H1 (cell line): ENCODE data around the gene HSD17B3. TPM values are rescaled to one million over a fixed set of nuclear protein-coding genes. Genes with fewer than 3 reads are reported as not detected.

Experiments used
- CTCF ChIA-PET: fragments of 300-600 bp; sonication (Branson Sonifier 250); formaldehyde crosslinking; loops from one replicate; lab custom pipeline; 2021; ENCODE audit not compliant: partially characterized antibody; lab: Charles Lee
- POLR2A ChIA-PET: fragments of 300-600 bp; sonication (Branson Sonifier 250); formaldehyde crosslinking; loops from one replicate; lab custom pipeline; 2021; ENCODE audit warnings: inconsistent platforms; ENCODE audit not compliant: partially characterized antibody; lab: Charles Lee
- DNase-seq, 2 experiments: peaks; one replicate each; pipeline versions ENCODE4 v3.0.0 to v3.0.0-alpha.2; 2010 to 2022; ENCODE audit warnings: low spot score in 2 of 2, low read depth in 1 of 2, mixed read lengths in 1 of 2
- FAIRE-seq: peaks from 2 replicates; lab custom pipeline; 2011; peaks lifted over from hg19 to GRCh38; lab: Jason Lieb, UNC
- H2AFZ ChIP-seq: 2 replicates; pipeline ENCODE4 v1.8.1; 2012; ENCODE audit warnings: low read length, inconsistent platforms
- H2AK5ac ChIP-seq: 2 replicates; pipeline ENCODE4 v1.6.1; 2013; ENCODE audit warnings: low read depth, low read length
- H2BK120ac ChIP-seq: replicated peaks from 2 replicates; pipeline ENCODE3; 2013; ENCODE audit warnings: low read depth, low read length, inconsistent platforms
- H2BK12ac ChIP-seq: 2 replicates; pipeline ENCODE4 v1.6.1; 2013; ENCODE audit warnings: low read depth, low read length
- H2BK15ac ChIP-seq: 2 replicates; pipeline ENCODE4 v1.6.1; 2013; ENCODE audit warnings: low read length
- H2BK20ac ChIP-seq: 2 replicates; pipeline ENCODE4 v1.6.1; 2013; ENCODE audit warnings: low read length
- H2BK5ac ChIP-seq: 2 replicates; pipeline ENCODE4 v1.6.1; 2013; ENCODE audit warnings: low read depth, low read length
- H3K14ac ChIP-seq: 2 replicates; pipeline ENCODE4 v1.6.1; 2013; ENCODE audit warnings: inconsistent platforms; ENCODE audit not compliant: insufficient read length
- H3K18ac ChIP-seq: 2 replicates; pipeline ENCODE4 v1.6.1; 2013; ENCODE audit warnings: low read length; ENCODE audit errors: extremely low read depth
- H3K23ac ChIP-seq: 2 replicates; pipeline ENCODE4 v1.6.1; 2013; ENCODE audit warnings: inconsistent platforms; ENCODE audit not compliant: insufficient read length
- H3K23me2 ChIP-seq: 2 replicates; pipeline ENCODE4 v1.6.1; 2013; ENCODE audit warnings: low read depth, low read length
- H3K27ac ChIP-seq: 2 replicates; pipeline ENCODE4 v1.6.1; 2011; ENCODE audit warnings: low read depth, low read length, inconsistent platforms
- H3K27me3 ChIP-seq, 4 experiments: replicated peaks in 1 of 4; 1 replicate in 1 of 4; 2 replicates in 3 of 4; pipeline versions ENCODE4 v1.6.1 to v1.8.1; 2011 to 2013; ENCODE audit warnings: low read length in 3 of 4, mild to moderate bottlenecking in 3 of 4, inconsistent platforms in 2 of 4, mixed read lengths in 2 of 4, moderate library complexity in 1 of 4; ENCODE audit not compliant: control insufficient read depth in 3 of 4, insufficient read depth in 3 of 4; ENCODE audit errors: extremely low read depth in 1 of 4
- H3K36me3 ChIP-seq, 4 experiments: 2 replicates each; pipeline versions ENCODE4 v1.6.1 to v1.8.1; 2011 to 2013; ENCODE audit warnings: mild to moderate bottlenecking in 4 of 4, low read length in 3 of 4, moderate library complexity in 2 of 4, control low read depth in 1 of 4, inconsistent platforms in 1 of 4; ENCODE audit not compliant: insufficient read depth in 4 of 4, control insufficient read depth in 2 of 4
- H3K4ac ChIP-seq: replicated peaks from 2 replicates; pipeline ENCODE3; 2013; ENCODE audit warnings: low read length, low read depth, mixed read lengths, inconsistent platforms; ENCODE audit not compliant: insufficient read length
- H3K4me1 ChIP-seq, 4 experiments: replicated peaks in 1 of 4; 1 replicate in 1 of 4; 2 replicates in 3 of 4; pipeline versions ENCODE4 v1.6.1 to v1.8.1; 2011 to 2013; ENCODE audit warnings: low read length in 3 of 4, inconsistent platforms in 2 of 4, mixed read lengths in 1 of 4; ENCODE audit not compliant: insufficient read depth in 4 of 4, control insufficient read depth in 3 of 4
- H3K4me2 ChIP-seq, 2 experiments: 2 replicates each; pipeline versions ENCODE4 v1.6.1 to v1.8.1; 2011 to 2013; ENCODE audit warnings: low read depth in 2 of 2, low read length in 2 of 2, control low read depth in 1 of 2, inconsistent platforms in 1 of 2, mild to moderate bottlenecking in 1 of 2; ENCODE audit not compliant: insufficient read depth in 1 of 2
- H3K4me3 ChIP-seq, 4 experiments: fragments of 200-600, 300-600 bp in 1 of 4; sonication (generic), shearing (Covaris generic), sonication (Bioruptor Twin) in 1 of 4; 2 replicates each; pipeline versions ENCODE4 v1.5.1 to v1.8.1; 2011 to 2016; ENCODE audit warnings: low read length in 4 of 4, low read depth in 3 of 4, control low read depth in 2 of 4, inconsistent platforms in 2 of 4, mild to moderate bottlenecking in 2 of 4, mixed read lengths in 1 of 4, moderate library complexity in 1 of 4; ENCODE audit not compliant: insufficient read depth in 2 of 4; ENCODE audit errors: extremely low read depth in 1 of 4
- H3K56ac ChIP-seq: replicated peaks from 2 replicates; pipeline ENCODE3; 2013; ENCODE audit warnings: low read depth, mild to moderate bottlenecking, mixed read lengths, low read length, inconsistent platforms; ENCODE audit not compliant: insufficient read length
- H3K79me1 ChIP-seq: 2 replicates; pipeline ENCODE4 v1.6.1; 2013; ENCODE audit warnings: low read depth, low read length, control low read depth
- H3K79me2 ChIP-seq, 2 experiments: 2 replicates each; pipeline versions ENCODE4 v1.6.1 to v1.8.1; 2012 to 2013; ENCODE audit warnings: low read length in 2 of 2, mild to moderate bottlenecking in 2 of 2, inconsistent platforms in 1 of 2; ENCODE audit not compliant: insufficient read depth in 2 of 2, control insufficient read depth in 1 of 2
- H3K9ac ChIP-seq, 4 experiments: replicated peaks in 1 of 4; 1 replicate in 1 of 4; 2 replicates in 3 of 4; pipeline versions ENCODE4 v1.6.1 to v1.8.1; 2011 to 2013; ENCODE audit warnings: low read depth in 3 of 4, low read length in 3 of 4, control low read depth in 2 of 4, mild to moderate bottlenecking in 2 of 4, moderate library complexity in 2 of 4, inconsistent platforms in 1 of 4; ENCODE audit errors: extremely low read depth in 1 of 4
- H3K9me3 ChIP-seq, 2 experiments: 2 replicates each; pipeline versions ENCODE4 v1.6.1 to v1.8.1; 2012 to 2013; ENCODE audit warnings: mild to moderate bottlenecking in 2 of 2, moderate library complexity in 2 of 2, control low read depth in 1 of 2, inconsistent platforms in 1 of 2, low read depth in 1 of 2, low read length in 1 of 2, mixed read lengths in 1 of 2; ENCODE audit not compliant: insufficient read depth in 2 of 2
- H4K20me1 ChIP-seq, 2 experiments: replicated peaks in 1 of 2; 2 replicates each; pipeline versions ENCODE3 to v1.8.1; 2011 to 2013; ENCODE audit warnings: inconsistent platforms in 2 of 2, low read length in 2 of 2, mild to moderate bottlenecking in 1 of 2; ENCODE audit not compliant: insufficient read depth in 2 of 2, control insufficient read depth in 1 of 2
- H4K5ac ChIP-seq: 2 replicates; pipeline ENCODE4 v1.6.1; 2013; ENCODE audit warnings: low read length, low read depth, mixed read lengths, inconsistent platforms; ENCODE audit not compliant: insufficient read length
- H4K8ac ChIP-seq: 2 replicates; pipeline ENCODE4 v1.8.0; 2013; ENCODE audit warnings: mild to moderate bottlenecking, moderate library complexity, low read length, inconsistent platforms; ENCODE audit not compliant: insufficient read depth; ENCODE audit errors: extremely low read depth
- H4K91ac ChIP-seq: replicated peaks from 2 replicates; pipeline ENCODE3; 2013; ENCODE audit warnings: low read length, mixed read lengths, inconsistent platforms; ENCODE audit not compliant: insufficient read length
- CBX8 ChIP-seq: fragments of 300-800, 300-1000 bp; sonication (generic); IDR thresholded peaks from 2 replicates; pipeline ENCODE4 v1.7.1; 2016; ENCODE audit warnings: low read depth, low read length, borderline replicate concordance
- KDM5A ChIP-seq: fragments of 200-600 bp; IDR thresholded peaks from 2 replicates; pipeline ENCODE4 v1.7.1; 2012; ENCODE audit warnings: mild to moderate bottlenecking, low read length, inconsistent platforms, mixed read lengths
- SP4 ChIP-seq: IDR thresholded peaks from 2 replicates; pipeline ENCODE4 v1.6.1; 2012; ENCODE audit warnings: low read length, inconsistent platforms
- TEAD4 ChIP-seq: IDR thresholded peaks from 2 replicates; pipeline ENCODE4 v1.6.1; 2012; ENCODE audit warnings: low read depth, low read length, inconsistent platforms, mixed read lengths
- polyA plus RNA-seq, 7 experiments: library from polyadenylated mRNA; depleted of rRNA in 3 of 7; stranded (reverse) in 5 of 7; unstranded in 2 of 7; fragments of >200 nt in 5 of 7; fragments of 200-250 nt in 2 of 7; gene quantifications; 1 replicate in 5 of 7; 2 replicates in 1 of 7; 4 replicates in 1 of 7; pipeline versions ENCODE4 v1.2.1 to v1.2.3, GENCODE V29; 2011 to 2013; ENCODE audit warnings: missing spikeins in 2 of 7, mixed read lengths in 2 of 7
- total RNA-seq: library from RNA; stranded (reverse); fragmentation: NEBNext Ultra II Directional; extraction: Animal tissue kit (Norgen Biotek cat#: 25700); gene quantifications from 2 replicates; pipeline ENCODE4 v1.2.1, GENCODE V29; 2021
- TF ChIP-seq, protein P1 (sequence below): IDR thresholded peaks from 2 replicates; pipeline ENCODE4 v1.6.1; 2012; ENCODE audit warnings: low read length, inconsistent platforms

HSD17B3 gene
- total and polyA plus RNA-seq, 2 of the 8 experiments (the other 6 are each of a cell fraction or from before 2014, with no cell fraction given), result not detected

DNA sequence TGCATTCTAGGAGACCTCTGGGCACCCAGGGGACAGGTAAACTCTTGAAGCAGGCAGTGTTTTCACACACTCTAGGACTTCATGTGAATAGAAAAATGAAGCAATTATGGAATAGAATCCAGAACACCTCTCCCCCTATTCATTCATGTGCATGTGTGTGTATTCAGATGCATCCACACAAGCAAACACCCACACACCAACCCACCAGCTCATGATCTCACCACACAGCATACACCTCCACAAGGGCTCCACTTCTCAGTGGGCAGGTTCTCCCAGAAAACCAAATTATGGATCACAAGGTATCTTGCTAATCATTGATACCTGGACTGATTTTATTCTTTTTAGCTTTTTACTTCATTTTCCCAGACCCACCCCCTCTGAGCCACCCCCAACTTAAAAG, 21.2 kb upstream of the HSD17B3 start:
- CTCF ChIA-PET, result interaction anchor here (0.5 to 1.0 kb wide), 3 partner anchors 14 to 19 kb away, joined by 3 to 4 read pairs (median 3); no protein-coding TSS in a partner anchor
- no peak overlapping the region for H2BK12ac ChIP-seq
- H2BK5ac ChIP-seq, result no peak overlapping the region

More for the DNA sequence above, 21.2 kb upstream of the HSD17B3 start:
- H2AFZ ChIP-seq, result no peak overlapping the region
- H4K91ac ChIP-seq, result no peak overlapping the region
- H2BK15ac ChIP-seq, result no peak overlapping the region
- H2BK20ac ChIP-seq, result no peak overlapping the region
- H3K27me3 ChIP-seq, result no peaks in the 10 kb centered on the region
- H3K79me1 ChIP-seq, result no peaks in the 10 kb centered on the region
- H4K8ac ChIP-seq, result no peak overlapping the region
- H3K4me2 ChIP-seq, result no peak overlapping the region
- POLR2A ChIA-PET, result no interaction called here
- no peak for TF ChIP-seq KDM5A
- TF ChIP-seq SP4, result no peak
- TF ChIP-seq, protein P1, sequence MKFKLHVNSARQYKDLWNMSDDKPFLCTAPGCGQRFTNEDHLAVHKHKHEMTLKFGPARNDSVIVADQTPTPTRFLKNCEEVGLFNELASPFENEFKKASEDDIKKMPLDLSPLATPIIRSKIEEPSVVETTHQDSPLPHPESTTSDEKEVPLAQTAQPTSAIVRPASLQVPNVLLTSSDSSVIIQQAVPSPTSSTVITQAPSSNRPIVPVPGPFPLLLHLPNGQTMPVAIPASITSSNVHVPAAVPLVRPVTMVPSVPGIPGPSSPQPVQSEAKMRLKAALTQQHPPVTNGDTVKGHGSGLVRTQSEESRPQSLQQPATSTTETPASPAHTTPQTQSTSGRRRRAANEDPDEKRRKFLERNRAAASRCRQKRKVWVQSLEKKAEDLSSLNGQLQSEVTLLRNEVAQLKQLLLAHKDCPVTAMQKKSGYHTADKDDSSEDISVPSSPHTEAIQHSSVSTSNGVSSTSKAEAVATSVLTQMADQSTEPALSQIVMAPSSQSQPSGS, result no peak
- no peak for TF ChIP-seq TEAD4
- no peak for TF ChIP-seq CBX8
- H3K36me3 ChIP-seq, result no peaks in the 10 kb centered on the region
- H4K5ac ChIP-seq, result no peak overlapping the region
- H3K23me2 ChIP-seq, result no peaks in the 10 kb centered on the region
- no peaks in the 10 kb centered on the region for H3K79me2 ChIP-seq
- H3K9ac ChIP-seq, result no peak overlapping the region
- no peaks in the 10 kb centered on the region for H3K9me3 ChIP-seq
- H4K20me1 ChIP-seq, result no peaks in the 10 kb centered on the region
- no peak overlapping the region for H3K4ac ChIP-seq
- no peak overlapping the region for H3K4me3 ChIP-seq
- no peak overlapping the region for H2AK5ac ChIP-seq
- no peak overlapping the region for H3K23ac ChIP-seq
- H3K14ac ChIP-seq, result no peak overlapping the region
- DNase-seq, result no peak
- no peak for FAIRE-seq
- H3K27ac ChIP-seq, result no peak overlapping the region
- H3K56ac ChIP-seq, result no peak overlapping the region
- H3K4me1 ChIP-seq, result peaks cover 0 to 10% (median 6%) of the 10 kb centered on the region in 4 experiments; a peak in 4 of 7 replicates
- no peak overlapping the region for H2BK120ac ChIP-seq
- no peak overlapping the region for H3K18ac ChIP-seq
